Vagina (tissue), 2 donors: ENCODE results near the gene CSK.

Source experiments
- POLR2A ChIP-seq, 2 donors: fragments of 450-650 bp; IDR thresholded peaks; one replicate each; pipeline ENCODE4 v1.6.1; 2017; ENCODE audit warnings: antibody characterized with exemption in 2 of 2, mild to moderate bottlenecking in 2 of 2, moderate library complexity in 2 of 2
- POLR2AphosphoS5 ChIP-seq, 2 donors: sonication (generic); formaldehyde crosslinking; IDR thresholded peaks; one replicate each; pipeline ENCODE4 v1.9.0; 2017; ENCODE audit warnings: antibody characterized with exemption in 2 of 2, mild to moderate bottlenecking in 2 of 2, low read depth in 1 of 2; ENCODE audit not compliant: insufficient read depth in 1 of 2
- TF ChIP-seq, protein P1 (sequence below), 3 experiments: fragments of 450-650 bp in 2 of 3; fragments of 200-600 bp in 1 of 3; sonication (generic) in 1 of 3; IDR thresholded peaks; one replicate each; pipeline ENCODE4 v1.5.1; 2017 to 2019; ENCODE audit warnings: antibody characterized with exemption in 3 of 3, mild to moderate bottlenecking in 2 of 3, moderate library complexity in 2 of 3

- TF ChIP-seq, protein P1, sequence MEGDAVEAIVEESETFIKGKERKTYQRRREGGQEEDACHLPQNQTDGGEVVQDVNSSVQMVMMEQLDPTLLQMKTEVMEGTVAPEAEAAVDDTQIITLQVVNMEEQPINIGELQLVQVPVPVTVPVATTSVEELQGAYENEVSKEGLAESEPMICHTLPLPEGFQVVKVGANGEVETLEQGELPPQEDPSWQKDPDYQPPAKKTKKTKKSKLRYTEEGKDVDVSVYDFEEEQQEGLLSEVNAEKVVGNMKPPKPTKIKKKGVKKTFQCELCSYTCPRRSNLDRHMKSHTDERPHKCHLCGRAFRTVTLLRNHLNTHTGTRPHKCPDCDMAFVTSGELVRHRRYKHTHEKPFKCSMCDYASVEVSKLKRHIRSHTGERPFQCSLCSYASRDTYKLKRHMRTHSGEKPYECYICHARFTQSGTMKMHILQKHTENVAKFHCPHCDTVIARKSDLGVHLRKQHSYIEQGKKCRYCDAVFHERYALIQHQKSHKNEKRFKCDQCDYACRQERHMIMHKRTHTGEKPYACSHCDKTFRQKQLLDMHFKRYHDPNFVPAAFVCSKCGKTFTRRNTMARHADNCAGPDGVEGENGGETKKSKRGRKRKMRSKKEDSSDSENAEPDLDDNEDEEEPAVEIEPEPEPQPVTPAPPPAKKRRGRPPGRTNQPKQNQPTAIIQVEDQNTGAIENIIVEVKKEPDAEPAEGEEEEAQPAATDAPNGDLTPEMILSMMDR (IDR thresholded peaks at IDR 0.05), result no peak
- no peak for TF ChIP-seq POLR2A (IDR thresholded peaks at IDR 0.05)
- TF ChIP-seq POLR2AphosphoS5 (IDR thresholded peaks at IDR 0.05; ENCODE audit: insufficient read depth in 1 of 2, low read depth in 1 of 2), result no peak
These were observed 50.1 kb downstream of the CSK start for GRCh38 chr15:74831813-74832495.
